ENCODE data around the gene POLR2L.

The POLR2L gene

DNA sequence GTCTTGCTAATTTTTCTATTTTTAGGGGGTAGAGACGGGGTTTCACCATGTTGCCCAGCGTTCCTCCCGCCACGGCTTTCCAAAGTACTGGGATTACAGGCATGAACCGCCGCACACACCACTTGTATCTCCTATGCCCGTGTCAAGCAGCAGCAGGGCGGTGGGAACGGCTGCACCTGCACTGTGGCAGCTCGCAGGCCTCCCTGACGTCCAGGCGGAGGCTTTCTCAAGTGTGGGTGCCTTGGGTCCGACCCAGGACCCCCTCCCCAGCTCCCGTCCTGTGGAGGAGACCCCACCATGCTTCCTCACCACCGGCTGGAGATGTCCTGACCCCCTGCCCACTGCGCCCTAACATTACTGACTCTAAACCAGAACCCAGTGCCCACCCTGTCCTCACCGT, 26.1 kb upstream of the POLR2L start:
- DNase-seq: no peak

DNA sequence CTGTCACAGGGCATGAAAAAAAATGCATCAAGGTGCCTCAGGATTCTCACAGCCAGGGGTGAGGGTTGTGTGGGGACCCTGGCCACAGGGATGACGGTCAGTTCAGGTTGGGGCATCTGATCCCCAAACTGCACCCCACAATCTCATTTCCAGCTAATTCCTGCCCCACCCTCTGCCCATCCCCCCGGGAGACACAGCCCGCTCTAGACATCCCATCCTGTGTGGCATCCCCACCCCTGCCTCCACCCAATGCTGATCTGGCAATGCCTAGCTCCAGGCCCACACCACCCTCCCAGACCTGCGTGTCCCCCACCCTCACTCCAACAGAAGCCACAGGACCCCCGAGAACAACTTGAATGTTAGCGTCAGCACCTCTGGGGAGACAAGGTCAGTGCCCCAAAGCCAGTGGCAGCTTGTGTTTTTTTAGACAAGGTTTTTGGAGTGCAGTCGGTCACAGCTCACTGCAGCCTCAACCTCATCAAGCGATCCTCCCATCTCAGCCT, 25.6 kb upstream of the POLR2L start:
- DNase-seq: no peak

DNA sequence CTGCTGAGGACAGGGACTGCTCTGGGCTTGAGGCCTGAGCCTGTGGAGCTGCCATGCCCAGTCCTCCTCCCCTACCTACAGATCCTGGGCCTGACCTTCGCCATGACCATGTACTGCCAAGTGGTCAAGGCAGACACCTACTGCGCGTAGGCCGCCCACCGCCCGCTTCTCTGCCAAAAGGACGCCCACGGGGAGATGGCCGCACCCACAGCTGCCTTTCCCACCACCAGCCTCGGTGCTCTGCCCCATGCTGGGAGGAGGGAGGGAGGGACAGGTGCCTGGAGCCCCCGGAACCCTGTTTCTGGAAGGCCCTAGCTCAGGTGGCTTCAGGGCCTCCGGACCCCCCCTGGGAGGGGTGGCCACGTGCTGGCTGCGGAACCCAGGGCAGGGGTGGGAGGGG, 24.2 kb upstream of the POLR2L start:
- DNase-seq: no peak

DNA sequence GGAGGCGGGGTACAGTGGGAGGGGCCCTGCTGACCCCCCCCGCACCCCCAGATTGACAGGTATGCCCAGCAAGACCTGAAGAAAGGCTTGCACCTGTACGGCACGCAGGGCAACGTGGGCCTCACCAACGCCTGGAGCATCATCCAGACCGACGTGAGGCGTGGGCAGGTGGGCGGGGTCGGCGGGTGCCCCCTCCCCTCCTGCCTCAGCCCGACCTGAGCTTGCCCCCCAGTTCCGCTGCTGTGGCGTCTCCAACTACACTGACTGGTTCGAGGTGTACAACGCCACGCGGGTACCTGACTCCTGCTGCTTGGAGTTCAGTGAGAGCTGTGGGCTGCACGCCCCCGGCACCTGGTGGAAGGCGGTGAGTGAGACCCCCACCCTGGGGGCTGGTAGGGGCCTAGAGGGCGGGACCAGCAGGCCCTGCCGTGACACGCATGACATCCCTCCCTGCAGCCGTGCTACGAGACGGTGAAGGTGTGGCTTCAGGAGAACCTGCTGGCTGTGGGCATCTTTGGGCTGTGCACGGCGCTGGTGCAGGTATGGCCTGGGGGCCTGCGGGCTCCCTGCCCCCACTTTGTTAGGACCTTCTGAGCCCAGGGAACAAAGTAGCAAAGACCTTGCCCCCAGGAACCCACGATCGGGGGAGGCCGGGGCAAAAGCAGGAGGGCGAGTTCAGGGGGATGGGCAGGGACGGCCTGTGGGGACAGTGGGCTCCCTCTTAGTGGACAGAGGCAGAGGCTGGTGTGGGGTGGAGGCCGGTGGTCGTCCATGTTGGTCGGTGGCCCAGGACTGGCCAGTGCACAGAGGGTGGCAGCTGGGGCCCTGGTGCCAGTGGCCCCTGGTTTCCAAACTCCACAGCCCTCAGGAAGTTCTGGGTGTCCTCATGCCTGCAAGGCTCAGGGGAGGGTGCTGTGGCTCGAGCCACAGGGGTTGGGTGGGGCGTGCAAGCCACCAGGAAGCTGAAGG, 23.4 kb upstream of the POLR2L start:
- no peak for DNase-seq

DNA sequence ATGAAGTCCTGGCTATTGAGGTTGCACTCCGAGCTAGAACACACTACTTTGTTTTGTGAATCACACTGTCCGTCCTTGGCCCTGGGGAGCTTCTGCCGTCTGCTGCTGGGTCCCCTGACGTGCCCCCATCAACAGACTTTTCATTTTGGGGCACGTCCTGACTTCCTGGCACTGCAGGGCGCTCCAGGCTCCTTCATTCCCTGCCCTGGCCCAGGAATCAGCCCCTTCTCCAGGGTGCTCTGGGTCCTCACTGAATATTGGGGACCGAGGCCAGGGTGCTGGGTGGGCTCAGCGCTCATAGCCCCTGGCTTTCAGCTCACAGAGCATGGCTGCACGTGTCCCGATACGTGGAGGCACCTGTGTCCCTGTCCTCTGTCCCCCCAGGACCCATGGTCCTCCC, 22.6 kb upstream of the POLR2L start:
- DNase-seq: no peak

DNA sequence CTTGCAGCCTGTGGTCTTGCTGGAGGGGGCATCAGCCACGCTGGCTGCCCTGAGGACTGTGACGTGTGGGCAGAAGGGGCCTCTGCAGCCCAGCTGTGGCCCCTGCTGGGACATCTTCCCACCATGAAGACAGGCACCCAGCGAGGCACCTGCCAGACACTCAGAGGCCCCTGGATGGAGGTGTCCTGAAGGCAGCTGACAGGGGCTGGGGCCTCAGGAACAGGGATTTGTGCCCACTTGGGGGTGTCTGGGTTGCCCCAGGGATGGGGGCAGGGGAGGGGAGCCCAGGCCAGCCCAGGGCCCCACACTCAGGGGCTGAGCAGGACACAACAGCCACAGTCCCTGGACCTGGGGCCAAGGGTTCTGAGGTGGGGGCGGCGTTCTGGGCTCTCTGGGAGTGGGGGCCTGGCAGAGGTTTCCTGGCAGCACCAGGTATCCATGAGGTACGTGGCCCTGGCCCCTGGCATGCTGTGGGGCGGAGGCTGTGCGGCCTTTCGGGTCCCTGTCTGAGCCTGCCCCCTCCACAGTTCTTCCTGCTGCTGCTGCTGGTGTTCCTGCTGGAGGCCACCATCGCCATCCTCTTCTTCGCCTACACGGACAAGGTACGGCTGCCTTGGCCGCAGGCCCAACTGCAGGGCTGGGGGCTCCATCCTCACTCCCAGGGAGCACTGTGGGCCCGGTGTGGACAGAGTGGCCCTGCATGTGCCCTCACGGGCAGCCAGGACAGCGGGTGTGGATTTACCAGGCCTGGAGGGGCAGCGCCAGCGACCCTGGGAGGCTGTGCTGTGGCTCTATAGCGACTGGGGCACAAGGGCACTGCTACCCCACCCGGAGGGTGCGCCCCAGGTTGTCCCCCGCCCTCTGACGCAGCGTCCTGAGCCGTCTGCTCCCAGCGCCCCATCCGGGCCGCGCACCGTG, 21.8 kb upstream of the POLR2L start:
- DNase-seq: no peak

DNA sequence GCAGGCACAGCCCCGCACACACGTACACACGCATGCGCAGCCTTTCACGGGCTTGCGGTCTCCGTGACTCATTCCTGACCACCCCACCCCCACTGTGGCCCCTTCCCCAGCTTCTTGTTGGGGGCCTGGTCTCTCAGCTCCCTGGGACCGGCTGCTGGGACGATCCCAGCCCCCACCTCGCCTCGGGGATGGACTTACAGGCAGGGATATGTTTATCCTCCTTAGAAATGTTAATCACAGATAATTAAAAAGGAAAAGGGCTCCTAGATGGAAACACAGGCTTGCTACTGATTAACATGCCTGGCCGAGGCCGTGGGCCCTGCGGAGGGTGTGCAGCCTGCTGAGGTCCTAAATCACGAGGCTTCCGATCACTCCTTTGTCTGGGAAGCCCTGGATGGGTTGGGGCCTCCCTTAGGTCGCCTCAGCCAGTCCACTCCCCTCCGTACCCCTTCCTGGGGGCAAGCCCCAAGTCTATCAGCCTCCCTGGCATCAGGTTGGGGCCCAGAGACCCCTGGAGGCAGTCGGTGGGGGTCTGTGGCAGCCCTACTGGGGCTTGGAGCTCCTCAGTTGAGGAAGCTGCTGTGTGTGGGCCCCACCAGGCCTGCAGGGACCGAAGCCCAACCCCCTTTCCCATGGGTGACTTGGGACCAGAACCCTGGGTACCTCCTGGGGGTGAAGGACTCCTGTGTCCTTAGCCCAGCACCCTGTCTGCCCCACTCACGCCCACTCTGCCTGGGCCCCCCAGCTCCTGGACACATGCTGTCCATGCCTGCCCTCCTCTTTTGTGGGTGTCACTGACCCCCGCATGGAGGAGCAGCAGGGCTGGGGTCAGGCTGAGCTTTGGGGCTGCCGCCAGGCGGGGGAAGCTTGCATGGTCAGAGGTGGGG, 20.9 kb upstream of the POLR2L start:
- DNase-seq: no peak

DNA sequence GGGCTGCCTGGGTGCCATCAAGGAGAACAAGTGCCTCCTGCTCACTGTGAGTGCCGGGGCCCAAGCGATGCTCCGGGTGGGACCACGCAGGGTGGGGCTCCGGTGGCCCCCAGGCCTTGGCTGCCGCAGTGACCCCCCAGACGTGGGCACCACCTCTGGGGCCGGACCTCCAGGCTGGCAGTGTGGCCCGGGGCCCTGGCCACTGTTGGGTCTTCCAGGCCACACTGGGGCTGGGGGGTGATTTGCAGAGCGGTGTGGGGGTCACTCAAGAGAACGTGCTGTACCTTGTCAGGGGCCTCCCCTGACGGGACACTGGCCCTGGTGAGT, 20.3 kb upstream of the POLR2L start:
- DNase-seq: no peak

DNA sequence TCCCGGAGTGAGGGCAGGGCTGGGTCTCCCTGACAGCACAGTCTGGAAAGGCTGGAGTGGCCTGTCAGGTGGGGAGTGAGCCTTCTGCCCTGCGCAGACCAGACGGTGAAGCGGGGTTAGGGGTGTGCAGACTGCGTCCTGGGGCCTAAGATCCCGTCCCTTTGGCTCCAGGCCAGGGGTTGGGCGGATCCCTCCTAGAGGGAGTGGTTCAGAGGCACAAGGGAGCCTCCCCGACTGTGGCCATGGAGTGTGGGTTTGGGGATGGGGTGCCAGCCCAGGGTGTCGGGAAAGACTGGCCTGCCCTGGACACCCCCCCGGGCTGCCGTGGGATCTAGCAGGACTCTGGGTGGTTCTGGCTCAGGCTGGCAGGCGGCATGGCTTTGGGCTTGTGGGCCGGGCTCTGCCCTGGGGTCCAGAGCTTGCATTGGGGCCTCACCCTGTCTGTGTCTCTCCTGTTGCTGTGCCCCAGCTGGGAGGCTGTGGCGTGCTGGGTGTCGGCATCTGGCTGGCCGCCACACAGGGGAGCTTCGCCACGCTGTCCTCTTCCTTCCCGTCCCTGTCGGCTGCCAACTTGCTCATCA, 19.8 kb upstream of the POLR2L start:
- DNase-seq: no peak

DNA sequence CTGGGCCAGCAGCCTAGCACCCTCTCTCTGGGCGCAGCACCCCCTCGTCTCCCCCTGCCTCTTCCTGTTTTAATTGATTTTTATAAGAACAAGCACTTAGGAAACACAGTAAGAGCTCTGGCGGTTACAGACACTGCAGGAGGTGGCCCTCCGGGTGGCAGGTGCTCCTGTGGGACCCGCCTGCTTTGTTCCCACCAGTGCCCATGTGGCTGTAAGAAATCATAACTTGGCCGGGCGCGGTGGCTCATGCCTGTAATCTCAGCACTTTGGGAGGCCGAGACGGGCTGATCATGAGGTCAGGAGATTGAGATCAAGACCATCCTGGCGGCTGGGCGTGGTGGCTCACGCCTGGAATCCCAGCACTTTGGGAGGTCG, 18.8 kb upstream of the POLR2L start:
- no peak for DNase-seq

DNA sequence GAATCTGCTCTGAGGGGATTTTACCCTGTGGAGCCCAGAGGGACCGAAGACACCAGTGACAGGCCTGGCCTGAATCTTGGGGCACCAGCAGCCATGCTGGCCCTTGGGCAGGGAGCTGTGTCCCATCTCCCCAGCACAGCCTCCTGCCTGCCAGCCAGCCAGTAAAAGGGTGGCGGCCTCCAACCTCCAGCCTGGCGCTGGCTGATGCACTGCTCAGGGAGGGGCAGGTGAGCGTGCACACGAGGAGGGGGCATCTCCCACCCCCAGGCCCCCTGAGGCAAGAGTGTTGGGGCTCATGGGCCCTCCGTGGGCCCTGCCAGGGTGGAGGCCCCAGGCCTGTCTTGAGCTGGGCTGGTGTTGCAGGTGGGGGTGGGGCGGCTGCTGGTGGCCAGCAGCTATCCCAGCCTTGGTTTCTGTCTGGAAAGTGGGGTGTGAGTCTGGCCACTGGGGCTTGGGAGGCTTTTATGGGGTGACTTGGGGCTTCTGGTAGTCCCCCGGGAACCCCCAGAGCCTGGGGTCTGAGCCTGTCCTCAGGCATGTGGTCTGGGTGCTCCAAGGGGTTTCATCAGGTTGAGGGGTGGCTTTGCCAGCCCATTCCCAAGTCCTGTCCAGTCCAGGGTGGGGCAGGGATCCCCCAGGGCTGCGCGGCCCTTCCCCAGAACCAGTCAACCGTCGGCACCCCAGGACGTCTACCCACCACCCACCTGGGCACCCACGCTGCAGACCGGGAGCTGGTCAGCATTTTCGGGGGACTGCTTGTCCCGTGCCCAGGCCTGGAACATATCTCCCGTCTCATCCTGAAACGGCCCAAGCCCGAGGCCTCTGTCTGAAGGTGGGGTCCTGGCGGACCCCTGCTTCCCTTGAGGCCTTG, 18.1 kb upstream of the POLR2L start:
- no peak for DNase-seq

DNA sequence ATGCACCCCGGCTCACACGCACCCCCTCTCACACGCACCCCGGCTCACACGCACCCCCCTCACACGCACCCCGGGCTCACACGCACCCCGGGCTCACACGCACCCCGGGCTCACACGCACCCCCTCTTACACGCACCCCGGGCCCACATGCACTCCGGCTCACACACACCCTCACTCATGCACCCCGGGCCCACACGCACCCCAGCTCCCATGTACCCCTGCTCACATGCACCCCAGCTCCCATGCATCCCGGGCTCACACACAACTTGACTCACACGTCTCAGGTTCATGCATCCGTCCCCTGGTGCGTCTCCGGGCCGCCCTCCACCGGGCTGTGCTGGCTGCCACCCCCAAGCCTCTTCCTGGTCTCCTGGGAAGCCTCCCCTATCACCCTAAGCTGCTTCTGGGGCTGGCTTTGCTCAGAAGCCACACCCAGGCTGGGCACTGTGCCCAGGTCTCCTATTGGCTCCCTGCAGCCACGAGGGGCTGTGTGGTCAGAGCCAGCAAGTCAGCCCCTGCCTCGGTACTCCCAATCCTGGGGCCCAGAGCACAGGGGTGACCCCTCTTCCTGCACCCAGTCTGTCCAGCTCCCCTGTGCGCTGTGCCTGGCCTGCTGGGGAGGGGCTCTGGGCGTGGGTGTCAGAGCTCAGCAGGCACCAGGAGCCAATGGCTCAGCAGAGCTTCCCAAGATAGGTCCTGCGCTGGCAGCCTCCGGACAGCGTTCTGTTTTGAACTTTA, 17.2 kb upstream of the POLR2L start:
- DNase-seq: no peak

DNA sequence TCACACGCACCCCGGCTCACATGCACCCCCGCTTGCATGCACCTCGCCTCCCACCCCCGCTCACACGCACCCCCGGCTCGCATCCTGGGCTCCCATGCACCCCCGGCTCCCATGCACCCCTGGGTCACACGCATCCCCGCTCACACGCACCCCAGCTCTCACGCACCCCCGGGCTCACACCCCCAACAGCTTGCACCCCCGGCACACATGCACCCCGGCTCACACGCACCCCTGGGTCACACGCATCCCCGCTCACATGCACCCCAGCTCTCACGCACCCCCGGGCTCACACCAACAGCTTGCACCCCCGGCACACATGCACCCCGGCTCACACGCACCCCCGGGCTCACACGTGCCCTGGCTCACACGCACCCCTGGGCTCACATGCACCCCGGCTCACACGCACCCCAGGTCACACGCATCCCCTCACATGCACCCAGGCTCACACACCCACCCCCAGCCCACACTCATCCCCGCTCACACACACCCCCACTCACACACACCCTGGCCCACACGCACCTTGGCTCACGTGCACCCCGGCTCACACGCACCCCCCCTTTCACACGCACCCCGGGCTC, 16.5 kb upstream of the POLR2L start:
- DNase-seq: no peak

DNA sequence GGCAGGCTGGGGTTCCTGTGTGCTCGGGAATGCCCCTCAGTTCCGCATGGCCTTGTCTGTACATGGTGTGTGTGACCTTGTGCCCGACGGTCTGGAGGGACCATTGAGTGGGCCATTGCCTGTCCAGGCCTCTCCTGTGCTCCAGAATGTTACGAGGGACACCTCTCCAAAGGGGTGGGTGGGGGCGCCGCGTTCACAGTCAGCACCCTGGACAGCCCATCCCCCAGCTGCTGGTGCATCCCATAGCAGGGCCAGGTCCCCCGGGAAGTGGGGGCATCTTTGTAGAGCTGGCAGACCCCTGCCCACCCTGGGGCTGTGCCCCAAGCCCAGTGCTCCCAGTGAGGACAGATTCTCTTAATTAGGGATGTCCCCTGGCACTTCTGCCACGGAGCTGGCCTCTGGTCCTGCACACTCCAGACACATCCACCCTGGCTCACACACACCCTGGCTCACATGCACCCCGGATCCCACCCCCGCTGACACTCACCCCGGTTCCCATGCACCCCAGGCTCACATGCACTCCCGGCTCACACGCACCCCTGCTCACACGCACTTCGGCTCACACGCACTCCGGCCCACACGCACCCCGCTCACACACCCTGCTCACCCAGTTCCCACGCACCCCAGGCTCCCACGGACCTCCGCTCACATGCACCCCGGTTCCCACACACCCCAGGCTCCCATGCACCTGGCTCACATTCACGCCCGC, 15.9 kb upstream of the POLR2L start:
- DNase-seq: no peak

DNA sequence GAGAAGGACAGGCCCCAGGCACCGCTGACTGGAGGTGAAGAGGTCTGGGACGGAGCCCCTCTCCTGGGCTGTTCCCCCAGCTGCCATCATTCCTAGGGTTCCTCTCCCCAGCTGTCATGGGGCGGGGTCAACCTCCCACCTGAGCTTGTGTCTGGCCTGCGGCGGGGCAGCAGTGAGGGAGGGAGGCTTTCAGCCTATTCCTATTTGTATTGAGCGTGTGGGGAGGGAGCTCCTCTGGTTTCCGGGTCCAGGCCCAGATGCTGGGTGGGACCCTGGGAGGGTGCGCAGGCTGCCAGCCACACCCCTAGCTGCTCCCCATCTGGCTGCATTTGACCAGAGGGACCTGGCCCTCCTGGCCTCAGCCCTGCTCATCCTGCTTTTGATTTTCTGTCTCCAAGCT, 14.1 kb upstream of the POLR2L start:
- DNase-seq: no peak

DNA sequence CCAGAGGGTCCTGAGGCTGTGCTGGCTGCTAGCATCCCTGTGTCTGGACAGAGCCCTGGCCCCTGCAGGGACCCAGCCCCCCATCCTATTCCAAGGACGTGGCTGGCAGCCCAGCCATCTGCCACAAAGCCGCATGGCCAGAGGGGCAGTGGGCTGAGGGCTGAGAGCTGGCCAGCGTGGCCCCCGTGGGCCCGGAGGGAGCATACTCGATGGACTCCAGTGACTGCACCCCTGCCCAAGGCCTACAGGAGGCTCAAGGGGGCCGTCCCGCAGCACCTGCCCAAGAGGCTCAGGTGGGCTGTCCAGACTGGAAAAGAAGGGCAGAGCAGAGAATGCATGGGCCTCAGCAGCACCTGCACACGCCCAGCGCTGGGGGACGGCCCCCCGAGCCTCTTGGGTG, 13.5 kb upstream of the POLR2L start:
- DNase-seq: no peak

DNA sequence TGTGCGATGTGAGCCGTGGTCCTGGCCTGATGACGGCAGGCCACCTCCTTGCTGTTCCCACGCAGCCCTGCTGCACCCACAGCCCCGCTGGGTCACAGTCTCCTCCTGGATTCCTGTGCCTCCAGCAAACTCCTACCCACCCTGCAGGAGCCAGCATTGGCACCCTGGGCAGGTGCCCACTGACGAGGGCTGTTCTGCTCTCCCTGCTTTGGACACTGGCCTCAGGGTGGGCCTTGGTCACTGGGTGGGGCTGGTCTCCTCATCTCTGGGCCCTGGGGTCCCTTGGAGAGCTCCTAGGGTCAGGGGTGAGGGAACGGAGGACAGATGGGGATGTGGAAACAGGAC, 13.0 kb upstream of the POLR2L start:
- DNase-seq: no peak

DNA sequence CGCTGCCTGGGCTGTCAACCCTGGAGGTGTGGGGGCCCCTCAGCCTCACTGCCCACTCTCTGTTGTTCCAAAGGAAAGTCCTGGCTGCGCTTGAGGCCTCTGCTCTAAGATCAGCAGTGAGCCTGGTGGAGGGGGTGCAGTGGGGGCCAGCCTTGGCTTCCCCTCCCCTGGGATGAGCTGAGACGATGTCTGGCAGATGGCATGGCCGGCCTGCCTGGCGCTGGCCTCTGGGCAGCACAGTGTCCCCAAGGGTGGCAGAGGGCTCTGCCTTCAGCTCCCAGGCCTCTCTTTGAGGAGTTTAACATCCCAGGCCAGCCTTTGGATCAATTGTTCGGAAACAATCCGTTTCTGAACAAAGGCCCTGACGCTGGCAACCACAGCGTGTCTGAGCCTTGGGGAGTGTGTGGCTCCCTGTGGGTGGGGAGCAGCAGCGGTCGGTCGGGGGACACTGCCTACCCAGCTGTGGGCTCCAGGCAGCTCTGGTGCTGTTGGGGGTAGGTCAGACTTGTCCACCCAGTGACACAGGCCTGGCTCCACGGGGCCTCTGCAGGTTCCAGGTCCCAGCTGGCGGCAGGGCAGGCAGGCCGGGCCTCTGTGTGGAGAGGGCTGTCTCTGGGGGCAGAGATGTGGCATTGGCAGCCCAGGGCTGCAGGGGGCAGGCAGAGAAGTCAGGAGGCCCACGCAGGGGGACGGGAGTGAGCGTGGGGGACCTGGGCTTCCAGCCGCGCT, 12.4 kb upstream of the POLR2L start:
- DNase-seq: no peak
